ENCODE data around the gene SYNE3.

Gene SYNE3, protein sequence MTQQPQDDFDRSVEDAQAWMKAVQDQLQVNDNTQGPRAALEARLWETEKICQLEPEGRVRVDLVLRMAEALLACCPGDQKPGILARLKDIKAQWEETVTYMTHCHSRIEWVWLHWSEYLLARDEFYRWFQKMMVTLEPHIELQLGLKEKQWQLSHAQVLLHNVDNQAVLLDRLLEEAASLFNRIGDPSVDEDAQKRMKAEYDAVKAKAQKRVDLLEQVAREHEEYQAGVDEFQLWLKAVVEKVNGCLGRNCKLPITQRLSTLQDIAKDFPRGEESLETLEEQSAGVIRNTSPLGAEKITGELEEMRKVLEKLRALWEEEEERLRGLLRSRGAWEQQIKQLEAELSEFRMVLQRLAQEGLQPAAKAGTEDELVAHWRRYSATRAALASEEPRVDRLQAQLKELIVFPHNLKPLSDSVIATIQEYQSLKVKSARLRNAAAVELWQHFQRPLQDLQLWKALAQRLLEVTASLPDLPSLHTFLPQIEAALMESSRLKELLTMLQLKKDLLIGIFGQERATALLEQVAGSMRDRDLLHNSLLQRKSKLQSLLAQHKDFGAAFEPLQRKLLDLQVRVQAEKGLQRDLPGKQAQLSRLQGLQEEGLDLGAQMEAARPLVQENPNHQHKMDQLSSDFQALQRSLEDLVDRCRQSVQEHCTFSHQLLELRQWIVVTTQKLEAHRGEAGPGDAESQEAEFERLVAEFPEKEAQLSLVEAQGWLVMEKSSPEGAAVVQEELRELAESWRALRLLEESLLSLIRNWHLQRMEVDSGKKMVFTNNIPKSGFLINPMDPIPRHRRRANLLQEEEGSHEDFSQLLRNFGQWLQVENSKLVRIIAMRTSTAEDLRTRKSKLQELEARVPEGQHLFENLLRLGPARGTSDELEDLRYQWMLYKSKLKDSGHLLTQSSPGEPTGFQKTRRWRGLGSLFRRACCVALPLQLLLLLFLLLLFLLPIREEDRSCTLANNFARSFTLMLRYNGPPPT

DNA sequence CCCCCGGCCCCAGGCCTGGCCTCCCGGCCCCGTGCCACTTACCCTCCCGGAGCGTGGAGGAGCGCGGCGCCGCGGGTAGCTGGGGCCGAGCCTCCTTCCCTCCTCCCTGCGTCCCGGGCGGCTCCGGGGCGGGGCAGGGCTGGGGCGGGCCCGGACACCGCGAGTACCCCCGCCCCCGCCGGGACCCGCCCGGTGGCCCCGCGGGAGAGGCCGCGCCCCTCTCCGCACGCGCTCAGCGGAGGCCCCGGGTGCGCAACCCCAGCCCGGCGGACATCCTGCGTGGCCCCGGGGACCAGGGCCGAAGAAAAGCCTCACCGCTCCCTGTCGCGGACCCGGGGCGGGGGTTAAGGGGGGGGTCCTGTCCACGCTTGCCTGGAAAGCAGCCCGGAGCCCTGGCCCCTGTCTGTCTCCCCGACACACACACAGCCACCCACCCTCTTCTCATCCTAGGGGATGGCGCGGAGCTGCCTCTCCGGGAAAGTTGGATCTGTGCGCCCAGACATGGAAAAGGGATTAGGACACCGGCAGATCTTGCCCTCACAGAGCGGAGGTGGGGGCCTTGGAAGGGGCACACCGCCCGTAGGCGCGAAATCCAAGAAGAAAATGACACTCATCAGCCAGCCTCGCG, at the start of gene SYNE3:
SYNE3 (minus strand) TSS at position 97 of the 628 bp plus-strand sequence. CDS start 40,829 bp downstream, outside the sequence.
- DNase-seq, result peak; percentile 40

DNA sequence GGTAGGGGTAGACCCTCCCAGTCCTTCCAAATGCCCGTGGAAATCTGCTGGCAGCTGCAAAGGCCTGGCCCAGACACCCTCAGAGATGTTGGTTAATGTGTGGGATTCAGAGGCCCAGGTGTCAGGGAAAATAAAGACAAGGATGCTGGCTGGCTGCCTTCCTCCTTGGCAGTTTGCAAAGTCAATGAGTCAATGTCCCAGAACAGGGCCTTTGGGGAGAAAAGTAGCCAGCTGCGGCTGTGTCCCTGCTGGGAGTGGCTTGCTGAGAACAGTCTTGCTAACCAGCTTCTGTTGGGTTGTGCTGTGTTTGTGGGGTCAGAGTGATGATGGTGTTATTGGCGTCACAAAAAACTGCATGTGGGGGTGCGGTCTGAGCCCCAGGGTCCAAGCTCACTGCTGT, 47.6 kb upstream of the SYNE3 start:
- no peak for DNase-seq

DNA sequence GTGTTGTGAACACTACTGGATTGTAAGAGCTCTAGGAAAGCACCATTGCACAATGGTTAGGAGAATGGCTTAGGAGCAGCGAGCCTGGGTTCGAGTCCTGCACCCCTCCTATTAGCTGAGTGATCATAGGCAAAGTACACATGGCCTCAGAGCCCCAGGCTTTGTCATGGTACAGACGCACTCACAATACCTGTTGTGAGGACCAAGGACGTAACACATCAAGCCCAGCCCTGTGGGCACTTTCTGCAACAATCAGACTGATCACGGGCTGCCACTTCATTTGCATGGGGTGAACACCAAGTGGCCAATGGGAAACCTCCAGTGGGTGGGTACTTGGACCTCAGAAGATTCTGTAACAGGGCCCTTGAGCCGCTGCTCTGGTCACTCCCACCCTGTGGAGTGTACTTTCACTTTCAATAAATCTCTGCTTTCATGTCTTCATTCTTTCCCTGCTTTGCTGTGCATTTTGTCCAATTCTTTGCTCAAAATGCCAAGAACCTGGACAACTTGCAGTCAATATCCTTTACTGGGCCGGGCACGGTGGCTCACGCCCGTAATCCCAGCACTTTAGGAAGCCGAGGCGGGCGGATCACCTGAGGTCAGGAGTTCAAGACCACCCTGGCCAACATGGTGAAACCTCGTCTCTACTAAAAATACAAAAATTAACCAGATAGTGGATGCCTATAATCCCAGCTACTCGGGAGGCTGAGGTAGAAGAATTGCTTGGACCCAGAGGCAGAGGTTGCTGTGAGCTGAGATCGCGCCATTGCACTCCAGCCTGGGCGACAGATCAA, 46.6 kb upstream of the SYNE3 start:
- DNase-seq, result no peak

DNA sequence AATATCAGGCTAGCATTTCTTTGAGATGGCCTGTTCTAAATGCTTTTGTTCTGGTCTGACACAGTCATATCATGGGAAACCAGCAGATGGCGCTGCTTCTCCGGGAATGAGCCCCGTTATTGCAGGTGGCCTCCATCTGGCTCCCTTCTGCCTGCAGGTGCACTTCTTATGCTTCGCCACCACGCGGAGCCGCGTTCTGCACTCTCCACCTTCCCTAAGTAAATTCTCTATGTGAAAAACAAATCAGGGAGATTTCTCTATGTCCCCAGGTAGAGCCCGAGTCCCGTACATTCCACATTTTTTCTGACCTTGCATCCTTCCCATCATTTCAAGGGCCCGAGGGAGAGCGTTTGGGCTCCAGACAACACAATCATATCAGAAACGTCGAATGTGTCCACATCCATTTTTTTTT, 44.6 kb upstream of the SYNE3 start:
- DNase-seq, result peak; percentile 58

DNA sequence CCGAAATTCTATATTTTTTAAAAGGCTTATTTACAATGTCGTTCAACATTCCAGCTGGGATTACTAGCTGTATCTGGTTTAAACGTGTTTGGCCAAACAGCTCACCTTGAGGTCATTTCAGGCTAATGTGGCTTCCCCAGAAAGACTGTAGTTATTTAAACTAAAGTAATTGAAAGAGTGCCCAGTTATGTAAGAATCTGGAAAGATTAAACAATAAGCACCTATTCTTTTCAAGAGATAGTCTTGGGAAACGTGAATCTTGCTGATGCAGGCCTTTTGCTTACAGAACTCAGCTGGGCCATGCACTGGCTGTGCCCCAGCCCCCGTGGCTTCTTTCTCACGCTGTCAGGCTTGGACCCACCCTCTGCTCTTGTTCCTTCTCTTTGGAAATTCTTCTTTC, 42.8 kb upstream of the SYNE3 start:
- DNase-seq, result no peak

DNA sequence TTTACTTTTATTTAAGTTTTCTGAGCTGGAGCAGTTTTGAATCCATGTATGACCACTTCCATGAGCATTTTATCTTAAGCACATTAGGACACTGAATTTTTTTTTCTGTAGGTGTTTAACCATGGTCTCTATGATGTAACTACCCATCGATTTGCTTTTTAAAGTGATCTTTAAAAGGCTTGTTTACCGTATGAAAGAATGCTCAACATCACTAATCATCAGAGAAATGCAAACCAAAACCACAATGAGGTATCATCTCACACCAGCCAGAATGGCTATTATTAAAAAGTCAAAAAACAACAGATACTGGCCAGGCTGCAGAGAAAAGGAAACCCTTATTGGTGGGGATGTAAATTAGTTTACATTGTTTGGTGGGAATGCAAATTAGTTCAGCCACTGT, 41.4 kb upstream of the SYNE3 start:
- no peak for DNase-seq

DNA sequence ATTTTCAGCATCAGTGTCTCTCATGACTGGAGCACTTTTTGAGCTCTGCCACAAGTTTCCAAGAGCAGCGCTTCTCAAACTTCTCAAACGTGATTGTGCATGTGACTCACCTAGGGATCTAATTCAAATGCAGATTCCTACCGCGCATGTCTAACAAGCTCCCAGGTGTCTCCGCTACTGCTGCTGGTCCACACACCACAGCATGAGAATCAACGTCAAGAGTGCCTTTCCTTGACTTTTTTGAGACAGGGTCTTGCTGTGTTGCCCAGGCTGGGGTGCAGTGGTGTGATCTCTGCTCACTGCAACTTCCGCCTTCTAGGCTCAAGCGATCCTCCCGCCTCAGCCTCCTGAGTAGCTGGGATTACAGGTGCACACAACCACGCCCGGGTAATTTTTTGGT, 40.8 kb upstream of the SYNE3 start:
- DNase-seq, result no peak

DNA sequence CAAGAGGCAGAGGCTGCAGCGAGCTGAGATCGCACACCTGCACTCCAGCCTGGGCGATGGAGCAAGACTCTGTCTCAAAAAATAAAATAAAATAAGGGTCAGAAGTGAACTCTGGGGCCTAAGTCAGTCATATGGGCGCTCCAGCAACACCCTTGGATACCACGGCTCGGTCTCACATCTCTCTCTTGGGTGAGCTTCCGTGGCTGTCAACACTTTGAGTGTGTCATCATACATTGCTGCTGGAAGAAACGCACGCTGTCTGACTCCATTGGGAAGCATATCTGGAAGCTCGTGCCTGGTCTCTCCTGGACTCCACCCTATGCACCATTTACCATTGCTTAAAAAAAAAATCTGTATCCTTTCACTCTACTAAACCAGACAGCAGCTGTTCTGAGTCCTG, 38.6 kb upstream of the SYNE3 start:
- no peak for DNase-seq

DNA sequence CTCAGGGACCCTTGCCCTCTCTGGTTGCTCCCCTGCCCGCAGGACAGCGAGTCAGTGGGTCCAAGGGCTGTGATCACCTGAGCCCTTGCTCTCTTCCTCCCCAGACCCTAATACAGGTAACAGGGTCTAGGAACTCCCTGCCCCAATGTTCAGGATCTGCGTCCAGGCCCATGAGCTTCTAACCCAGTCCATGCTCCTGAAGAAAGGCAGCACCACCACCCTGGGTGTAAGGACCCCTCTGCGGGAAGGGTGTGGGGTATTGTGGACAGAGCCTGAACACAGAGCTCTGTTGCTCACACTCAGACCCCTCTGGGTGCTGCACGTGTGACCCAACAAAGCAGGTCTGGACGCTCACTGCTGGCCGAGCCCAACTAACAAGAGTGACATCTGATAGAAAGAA, 36.7 kb upstream of the SYNE3 start:
- DNase-seq, result no peak

DNA sequence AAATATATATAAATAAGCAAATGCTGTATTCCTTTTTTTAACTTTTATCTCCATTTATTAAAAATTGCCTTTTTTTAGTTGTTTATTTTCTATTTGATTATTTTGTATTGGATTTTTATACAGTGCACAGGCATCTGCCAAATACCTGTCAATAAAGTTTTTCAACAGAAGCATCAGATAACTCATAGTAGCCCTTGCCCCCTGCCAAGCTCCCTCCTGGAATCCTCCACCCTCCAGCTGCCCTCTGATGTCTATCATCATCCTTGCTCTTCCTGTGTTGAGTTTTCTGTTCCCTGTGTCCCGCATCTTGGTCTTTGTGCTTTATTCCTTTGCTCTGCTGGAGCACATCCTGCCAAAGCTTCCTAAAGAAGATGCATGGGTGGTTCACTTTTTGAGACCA, 35.0 kb upstream of the SYNE3 start:
- DNase-seq, result no peak

DNA sequence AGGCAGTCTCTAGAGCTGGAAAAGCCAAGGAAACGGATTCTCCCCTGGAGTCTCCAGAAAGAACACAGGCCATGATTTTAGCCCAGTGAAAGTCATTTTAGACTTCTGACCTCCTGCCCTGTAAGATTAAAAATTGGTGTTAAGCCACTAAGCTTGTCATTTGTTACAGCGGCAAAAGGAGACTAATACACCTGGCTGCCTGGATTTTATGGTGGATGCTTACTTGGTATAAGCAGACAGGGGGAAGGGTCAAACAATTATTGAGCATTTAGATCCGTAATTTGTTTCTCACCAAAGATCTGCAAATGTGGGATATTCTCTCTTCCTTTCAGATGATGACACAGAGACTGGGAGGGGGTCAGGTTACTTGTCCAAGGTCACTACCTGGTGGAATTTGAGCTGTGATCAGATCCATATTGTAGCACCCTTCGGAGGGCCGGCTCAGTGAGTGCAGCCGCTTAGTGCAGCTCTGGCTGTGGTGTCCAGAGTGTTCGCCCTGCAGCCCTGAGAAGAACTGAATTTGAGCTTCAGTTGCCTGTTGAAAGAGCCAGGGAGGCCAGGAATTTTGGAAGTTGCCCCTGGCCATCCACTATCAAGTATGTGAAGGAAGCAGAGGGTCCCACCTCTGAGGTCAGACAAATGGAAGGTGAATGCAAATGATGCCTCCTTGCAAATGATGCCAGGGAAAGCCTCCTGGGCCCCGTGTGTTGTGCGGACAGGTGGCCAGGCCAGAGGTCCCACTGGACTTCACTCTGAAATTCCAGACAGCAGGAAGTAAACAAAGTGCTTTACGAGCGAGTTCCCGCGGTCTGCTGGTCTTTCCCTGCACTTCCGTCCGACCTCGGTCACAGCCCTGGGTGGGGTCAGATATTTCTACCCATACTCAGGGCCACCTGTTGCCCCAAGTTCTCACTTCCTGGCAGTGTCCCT, 33.5 kb upstream of the SYNE3 start:
- DNase-seq, result no peak

DNA sequence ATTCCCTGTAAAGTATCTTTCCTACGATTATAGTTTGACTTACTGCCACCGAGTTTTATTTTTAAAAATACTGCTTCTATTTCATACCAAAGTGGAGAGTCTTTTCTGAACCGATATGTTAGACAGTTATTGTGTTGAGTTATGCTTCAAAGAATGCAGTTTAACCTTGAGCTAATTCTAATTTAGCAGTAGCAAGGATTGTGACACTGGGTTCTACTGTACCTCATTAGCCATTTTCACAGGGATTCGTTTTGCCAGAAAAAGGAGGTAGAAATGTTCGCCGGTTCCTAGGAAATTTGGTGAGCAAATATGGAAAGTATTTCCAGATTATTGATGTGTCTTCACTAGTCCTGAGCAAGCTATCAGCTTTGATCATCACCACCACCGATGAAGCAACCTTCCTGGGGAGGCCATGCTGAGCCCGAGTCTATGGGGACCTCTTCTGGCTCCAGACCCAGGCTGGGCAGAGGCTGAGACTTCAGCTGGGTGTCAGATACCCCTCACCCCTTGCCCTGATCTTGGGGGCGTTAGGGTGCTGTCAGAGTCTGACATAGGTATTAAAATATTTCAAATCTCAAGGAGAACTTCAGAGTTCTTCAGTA, 32.0 kb upstream of the SYNE3 start:
- DNase-seq, result no peak

DNA sequence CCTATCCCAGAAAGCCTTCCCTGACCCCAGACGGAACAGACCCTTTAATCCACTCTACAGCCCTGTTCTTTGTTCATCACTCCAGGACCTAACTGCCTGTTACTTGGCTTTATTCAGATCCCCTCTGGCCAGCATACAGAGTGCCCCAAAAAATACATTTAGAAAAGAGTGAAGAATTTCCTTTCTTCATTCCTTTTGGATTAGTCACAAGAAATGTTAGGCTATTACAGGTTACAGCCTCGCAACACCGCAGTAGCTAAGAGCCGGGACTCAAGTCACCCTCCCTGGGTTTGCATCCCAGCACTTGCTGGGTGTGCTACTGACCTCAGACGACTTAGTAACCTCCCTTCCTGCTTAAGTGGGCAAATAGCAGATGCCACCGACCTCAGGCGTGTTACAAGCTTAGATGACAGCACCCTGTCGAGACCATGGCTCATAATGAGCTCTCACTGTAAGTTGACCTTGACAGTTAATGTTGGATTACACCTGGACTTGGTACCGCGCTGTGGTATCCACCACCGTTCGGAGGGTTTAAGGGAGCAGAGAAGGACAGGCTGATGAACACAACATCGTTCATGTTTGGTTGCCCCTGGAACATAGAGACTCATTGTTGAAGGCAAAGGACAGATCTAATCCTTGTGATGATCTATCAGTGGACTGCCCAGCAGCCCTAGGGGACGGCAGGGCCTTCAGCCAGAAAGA, 31.3 kb upstream of the SYNE3 start:
- DNase-seq, result no peak

DNA sequence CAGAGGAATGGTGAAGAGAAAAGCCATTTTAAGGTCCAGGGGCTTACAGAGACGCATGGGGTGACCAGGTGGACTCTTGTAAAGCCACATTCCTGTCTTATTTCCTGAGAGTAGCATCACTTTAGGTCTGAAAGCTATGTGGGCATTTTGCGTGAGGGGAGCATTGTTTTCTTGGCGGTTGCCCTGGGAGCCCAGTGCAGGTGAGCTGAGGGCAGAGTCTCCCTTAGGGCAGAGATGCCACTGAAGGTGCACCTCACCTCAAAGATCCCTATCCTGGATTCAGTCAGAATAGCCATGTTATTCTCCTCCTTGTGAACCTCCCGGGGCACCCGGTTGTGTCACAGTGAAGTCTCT, 30.8 kb upstream of the SYNE3 start:
- no peak for DNase-seq

DNA sequence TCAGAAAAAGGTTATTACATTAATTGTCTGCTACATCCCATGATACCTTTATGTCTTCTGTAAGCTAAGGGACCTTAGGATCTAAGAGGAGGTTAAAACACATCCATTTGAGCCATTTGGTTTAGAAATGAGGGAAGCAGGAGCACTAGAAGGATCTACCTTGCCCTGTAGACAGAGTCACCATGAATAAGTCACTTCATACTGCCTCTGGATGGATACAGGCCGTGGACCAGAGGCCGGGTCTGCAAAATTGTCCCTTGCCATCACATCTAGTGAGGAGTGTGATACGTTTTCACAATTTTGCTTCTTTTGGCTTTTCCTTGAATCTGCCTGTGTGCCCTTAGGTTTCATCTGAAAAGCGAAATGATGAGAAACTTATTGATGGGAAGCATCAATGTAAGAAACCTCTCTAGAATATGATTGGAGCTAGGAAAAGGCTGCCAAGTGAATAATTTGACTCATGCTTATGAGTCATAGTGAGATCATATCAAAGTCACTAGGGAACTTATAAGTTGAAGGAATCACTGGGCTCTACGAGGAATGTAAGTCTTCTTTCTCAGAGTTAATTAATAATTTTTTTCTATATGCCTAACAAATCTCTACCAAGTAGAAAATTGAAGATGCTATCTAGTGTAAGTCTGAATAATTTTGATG, 29.2 kb upstream of the SYNE3 start:
- DNase-seq, result no peak

DNA sequence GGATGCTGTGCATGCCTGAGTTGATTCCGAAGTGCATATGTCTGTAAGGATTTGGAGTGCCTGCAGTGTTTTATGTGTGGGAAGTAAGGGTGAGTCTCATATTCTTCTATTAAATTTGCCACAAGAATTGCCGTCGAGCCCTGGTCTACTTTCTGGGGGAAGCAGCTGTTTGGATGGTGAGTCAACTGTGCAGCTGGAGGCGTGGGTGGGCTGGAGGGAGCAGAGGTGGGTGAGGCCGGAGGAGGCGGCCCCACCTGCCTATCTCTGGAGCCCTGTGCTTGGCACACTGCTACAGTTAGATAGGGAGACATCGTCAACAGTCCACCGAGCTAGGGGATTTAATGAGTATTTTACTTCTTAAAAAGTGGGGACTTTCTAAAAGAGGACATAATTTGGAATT, 28.1 kb upstream of the SYNE3 start:
- no peak for DNase-seq

DNA sequence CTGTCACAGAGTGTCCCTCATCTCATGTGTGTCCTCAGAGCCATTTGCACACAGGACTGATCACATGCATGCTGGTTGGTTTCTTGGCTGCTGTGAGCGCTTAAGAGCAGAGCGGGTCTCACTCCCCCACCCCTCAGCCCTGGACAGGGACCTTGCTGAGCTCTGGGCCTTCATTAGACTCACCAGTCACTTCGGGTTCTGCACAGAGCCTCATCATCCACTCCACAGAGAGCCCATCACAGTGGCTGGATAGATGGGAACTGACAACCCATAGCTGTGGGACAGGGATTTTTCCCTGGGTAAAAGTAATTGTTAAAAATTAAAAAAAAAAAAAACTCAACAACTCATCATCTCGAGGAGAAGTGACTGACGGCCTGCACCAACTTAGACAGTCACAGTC, 26.6 kb upstream of the SYNE3 start:
- DNase-seq, result no peak

DNA sequence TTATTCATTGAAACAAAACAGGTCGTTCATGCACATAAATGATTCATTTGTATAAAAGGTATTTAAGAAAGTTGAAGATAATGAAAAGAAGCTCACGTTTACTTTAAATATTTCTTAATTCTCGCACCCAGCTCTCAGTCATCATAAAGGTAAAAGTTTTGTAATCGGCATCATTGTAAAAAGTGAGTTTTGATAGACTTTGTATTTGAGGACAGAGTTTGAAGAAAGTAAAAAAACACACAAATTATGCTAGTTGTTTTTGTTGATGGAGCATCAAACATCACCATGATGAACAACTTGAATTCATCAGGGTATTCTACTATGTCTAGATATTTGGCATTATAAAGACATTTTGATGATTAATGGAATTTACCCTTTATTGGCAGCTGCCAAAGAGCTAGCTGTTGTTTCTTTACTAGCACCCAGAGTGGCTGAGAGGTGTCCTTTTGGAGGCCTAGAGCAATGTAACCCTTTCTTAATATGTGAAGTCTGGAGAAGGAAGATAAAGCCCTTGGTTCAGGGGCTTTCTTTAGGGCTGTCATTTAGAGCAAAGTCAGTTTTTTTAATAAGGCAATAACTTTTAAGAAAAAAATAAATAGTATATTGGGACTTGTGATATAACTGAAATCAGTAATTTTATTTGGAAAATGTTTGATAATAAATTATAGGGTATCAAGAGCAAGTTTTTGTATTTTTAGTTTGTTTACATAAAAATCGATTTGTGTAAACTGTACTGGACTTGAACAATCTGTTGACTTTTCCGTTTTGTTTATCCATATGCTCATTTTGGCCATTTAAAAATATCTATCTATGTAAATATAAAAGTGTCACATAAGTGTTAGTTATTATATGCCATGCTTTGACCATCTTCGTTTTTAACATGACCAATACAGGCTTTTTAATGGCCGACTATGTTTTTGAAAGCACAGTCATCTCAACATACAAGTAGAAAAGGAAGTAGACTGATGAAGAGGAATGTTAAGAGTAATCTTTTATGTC, 25.8 kb upstream of the SYNE3 start:
- no peak for DNase-seq

DNA sequence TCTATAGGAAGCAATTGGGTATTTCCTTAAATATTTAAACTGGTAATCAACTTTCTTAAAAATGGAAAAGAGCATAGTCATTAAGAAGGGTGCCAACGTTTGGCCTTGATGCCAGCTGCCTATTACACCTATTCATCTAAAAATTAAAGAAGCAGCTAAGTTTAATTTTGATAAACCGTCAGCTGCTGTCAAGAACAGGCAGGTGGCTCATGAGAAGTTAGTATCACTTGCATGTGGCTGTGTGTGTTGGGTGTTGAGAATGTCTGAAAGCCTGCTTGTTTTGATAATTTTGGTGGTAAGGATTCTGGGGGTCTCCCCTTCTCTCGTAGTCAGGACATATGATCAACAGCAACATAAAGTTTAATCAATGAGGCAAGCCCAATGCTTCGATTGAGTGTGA, 24.9 kb upstream of the SYNE3 start:
- DNase-seq, result no peak

Measured in GDM1 (cell line).